AG04449 (cell line): ENCODE results near the gene CD63.

ENCODE experiments used
- CTCF ChIA-PET: fragments of 350-600 bp; formaldehyde crosslinking; extraction: SDS; loops from one replicate; lab custom pipeline; 2021; ENCODE audit warnings: antibody characterized with exemption; lab: Yijun Ruan, JAX
- POLR2A ChIA-PET: fragments of 400-600, 350-600 bp; formaldehyde crosslinking; extraction: SDS; loops from one replicate; lab custom pipeline; 2020; ENCODE audit warnings: antibody characterized with exemption, inconsistent platforms; lab: Yijun Ruan, JAX
- DNase-seq: peaks from one replicate; pipeline ENCODE4 v3.0.0-alpha.2; 2010; ENCODE audit warnings: low read depth, low spot score
- H3K4me3 ChIP-seq: 2 replicates; pipeline ENCODE4 v1.5.1; 2011; ENCODE audit warnings: low read depth, mild to moderate bottlenecking, control low read depth, low read length
- CTCF ChIP-seq: IDR thresholded peaks from one replicate; pipeline ENCODE4 v1.5.1; 2011; ENCODE audit warnings: mild to moderate bottlenecking, moderate library complexity, low read length, control low read depth, inconsistent platforms; ENCODE audit not compliant: insufficient read depth; ENCODE audit errors: missing control alignments

Gene CD63

DNA sequence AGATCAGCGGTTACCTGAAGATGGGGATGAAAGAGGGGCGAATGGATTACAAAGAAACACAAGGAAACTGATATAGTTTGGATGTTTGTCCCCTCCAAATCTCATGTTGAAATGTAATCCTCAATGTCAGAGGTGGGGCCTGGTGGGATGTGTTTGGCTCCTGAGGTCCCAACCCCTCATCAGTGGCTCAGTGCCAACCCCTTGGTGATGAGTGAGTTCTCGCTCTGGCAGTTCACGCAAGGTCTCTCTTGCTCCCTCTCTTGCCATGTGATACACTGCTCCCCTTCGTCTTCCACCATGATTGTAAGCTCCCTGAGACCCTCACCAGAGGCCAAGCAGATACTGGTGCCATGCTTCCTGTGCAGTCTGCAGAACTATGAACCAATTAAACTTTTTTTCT lies 49.1 kb downstream of the CD63 start:
- DNase-seq, result no peak

GRCh38 chr12:55676707-55677106 lies 52.1 kb downstream of the CD63 start:
- DNase-seq, result no peak
- CTCF ChIA-PET, result interaction anchor here (1.1 to 2.3 kb wide), 3 partner anchors 13 to 30 kb away, joined by 3 to 8 read pairs (median 3); no protein-coding TSS in a partner anchor
- POLR2A ChIA-PET, result no interaction called here
- no peak overlapping the region for H3K4me3 ChIP-seq
- TF ChIP-seq CTCF, result no peak

More for the DNA sequence above, 49.1 kb downstream of the CD63 start:
- ChIA-PET CTCF (no interaction called here), POLR2A (no interaction called here)
- no peak for TF ChIP-seq CTCF
- H3K4me3 ChIP-seq, result no peak overlapping the region

GRCh38 chr12:55675666-55676065 lies 53.1 kb downstream of the CD63 start:
- CTCF ChIA-PET, result interaction anchor here (1.0 kb wide), 1 partner anchor 20 kb away, joined by 3 read pairs; no protein-coding TSS in a partner anchor
- TF ChIP-seq CTCF, result no peak

More at GRCh38 chr12:55675666-55676065, 53.1 kb downstream of the CD63 start:
- DNase-seq, result no peak
- POLR2A ChIA-PET, result no interaction called here
- H3K4me3 ChIP-seq, result no peak overlapping the region
